Mucosa of descending colon (tissue), 3 donors: Measurements from ENCODE around the gene RNFT1. TPM values are rescaled to one million over a fixed set of nuclear protein-coding genes. Genes with fewer than 3 reads are reported as not detected.

ENCODE experiments used
- ATAC-seq: fragments of 200-7000 bp; cut with Tn5 transposase; one replicate; pipeline ENCODE4 v1.9.1; 2020; ENCODE audit warnings: mild to moderate bottlenecking, moderate library complexity
- DNase-seq, 3 donors: peaks; one replicate each; pipeline ENCODE4 v3.0.0-alpha.2; 2020
- H3K36me3 ChIP-seq: fragments of 200-600 bp; one replicate; pipeline ENCODE4 v1.8.0; 2021; ENCODE audit warnings: low read depth, mild to moderate bottlenecking
- H3K4me1 ChIP-seq: fragments of 200-600 bp; one replicate; pipeline ENCODE4 v1.8.0; 2021; ENCODE audit warnings: low read depth, mild to moderate bottlenecking
- H3K4me3 ChIP-seq: fragments of 200-600 bp; one replicate; pipeline ENCODE4 v1.8.0; 2021; ENCODE audit warnings: mild to moderate bottlenecking
- H3K9me3 ChIP-seq: fragments of 200-600 bp; one replicate; pipeline ENCODE4 v1.8.0; 2021; ENCODE audit warnings: mild to moderate bottlenecking
- intact Hi-C, 2 donors: fragments of 100-400 bp; cut with DNase I in 1 of 2; cut with micrococcal nuclease in 1 of 2; formaldehyde crosslinking; loops; one replicate each; pipeline versions ENCODE4 v1.11.0 to v1.11.1; 2022; cut with DNase I, micrococcal nuclease
- total RNA-seq, 3 donors: library from RNA; stranded (reverse); fragmentation: NEBNext Ultra II Directional in 2 of 3; extraction: Animal tissue kit (Norgen Biotek cat#: 25700) in 2 of 3; gene quantifications; one replicate each; pipeline versions ENCODE4 v1.2.1 to v1.2.4, GENCODE V29; 2021 to 2023
- TF ChIP-seq, protein P1 (sequence below): fragments of 200-600 bp; IDR thresholded peaks from one replicate; pipeline ENCODE4 v1.8.0; 2022; ENCODE audit warnings: antibody characterized with exemption, mild to moderate bottlenecking
- donor health status: DM: no; HTN: no; CAD: no; lungs with moderate emphysema.
- donor health status: DM: no; HTN: no; CAD: no.
- donor health status: DM: no; HTN: yes; CAD: no.

RNFT1 gene
- total RNA-seq, 3 donors from 2014 or later, result 21.5 to 32.3 (median 21.9) TPM

DNA sequence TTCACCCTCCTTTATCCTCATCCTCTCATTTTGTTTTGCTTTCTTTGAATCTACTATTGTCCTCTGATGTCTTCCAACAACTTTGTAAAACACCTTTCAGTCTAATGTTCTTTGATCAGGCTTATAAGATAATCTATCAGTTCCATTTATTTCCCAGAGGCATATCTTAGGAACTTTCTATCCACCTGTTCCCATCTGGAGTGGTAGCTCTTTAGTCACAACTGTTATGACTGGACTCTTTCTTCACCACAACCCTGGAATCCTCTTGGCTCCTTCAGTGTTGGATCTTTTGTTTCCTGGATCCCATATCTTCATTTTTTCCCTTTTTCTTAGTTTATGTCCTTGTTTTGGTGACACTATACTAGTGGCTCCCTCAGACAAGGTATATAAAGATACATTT, 48.1 kb downstream of the RNFT1 start:
- DNase-seq (no peak), ATAC-seq (no peak)
- H3K4me3 ChIP-seq, result no peak overlapping the region
- TF ChIP-seq, protein P1, sequence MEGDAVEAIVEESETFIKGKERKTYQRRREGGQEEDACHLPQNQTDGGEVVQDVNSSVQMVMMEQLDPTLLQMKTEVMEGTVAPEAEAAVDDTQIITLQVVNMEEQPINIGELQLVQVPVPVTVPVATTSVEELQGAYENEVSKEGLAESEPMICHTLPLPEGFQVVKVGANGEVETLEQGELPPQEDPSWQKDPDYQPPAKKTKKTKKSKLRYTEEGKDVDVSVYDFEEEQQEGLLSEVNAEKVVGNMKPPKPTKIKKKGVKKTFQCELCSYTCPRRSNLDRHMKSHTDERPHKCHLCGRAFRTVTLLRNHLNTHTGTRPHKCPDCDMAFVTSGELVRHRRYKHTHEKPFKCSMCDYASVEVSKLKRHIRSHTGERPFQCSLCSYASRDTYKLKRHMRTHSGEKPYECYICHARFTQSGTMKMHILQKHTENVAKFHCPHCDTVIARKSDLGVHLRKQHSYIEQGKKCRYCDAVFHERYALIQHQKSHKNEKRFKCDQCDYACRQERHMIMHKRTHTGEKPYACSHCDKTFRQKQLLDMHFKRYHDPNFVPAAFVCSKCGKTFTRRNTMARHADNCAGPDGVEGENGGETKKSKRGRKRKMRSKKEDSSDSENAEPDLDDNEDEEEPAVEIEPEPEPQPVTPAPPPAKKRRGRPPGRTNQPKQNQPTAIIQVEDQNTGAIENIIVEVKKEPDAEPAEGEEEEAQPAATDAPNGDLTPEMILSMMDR, result no peak
- peaks cover 14% of the 10 kb centered on the region for H3K36me3 ChIP-seq
- no peaks in the 10 kb centered on the region for H3K9me3 ChIP-seq
- intact Hi-C loops, result no loop called here
- H3K4me1 ChIP-seq, result no peaks in the 10 kb centered on the region

DNA sequence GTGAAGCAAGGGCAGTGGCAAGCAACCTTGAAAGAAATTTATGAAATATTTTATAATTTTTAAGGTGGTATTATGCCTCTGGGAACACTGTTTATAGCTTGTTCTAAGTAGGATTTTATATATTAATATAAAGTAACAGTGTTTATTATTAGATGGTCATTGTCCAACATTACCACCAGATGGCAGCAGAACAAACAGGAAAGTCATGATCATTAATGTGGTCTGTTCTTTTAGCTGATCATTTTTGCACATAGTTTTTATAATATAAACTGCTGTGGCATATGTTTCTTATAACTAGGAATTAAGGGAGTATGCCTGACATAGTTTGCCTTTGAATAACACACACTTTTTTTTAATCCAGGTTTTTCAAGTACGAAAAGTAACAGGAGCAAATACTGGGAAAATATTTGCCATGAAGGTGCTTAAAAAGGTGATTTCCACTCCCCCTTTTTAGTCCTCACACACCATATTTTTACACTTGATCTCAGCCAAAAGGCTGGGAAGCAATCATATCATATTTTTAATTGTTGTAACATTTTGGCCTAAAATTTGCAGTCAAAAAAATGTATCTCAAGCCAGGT, 50.2 kb downstream of the RNFT1 start:
- no peak for DNase-seq
- H3K36me3 ChIP-seq, result peaks cover 14% of the 10 kb centered on the region
- TF ChIP-seq, protein P1, result no peak
- ATAC-seq, result no peak
- H3K4me3 ChIP-seq, result no peak overlapping the region
- intact Hi-C loops, result no loop called here
- H3K9me3 ChIP-seq, result no peaks in the 10 kb centered on the region
- H3K4me1 ChIP-seq, result no peaks in the 10 kb centered on the region

DNA sequence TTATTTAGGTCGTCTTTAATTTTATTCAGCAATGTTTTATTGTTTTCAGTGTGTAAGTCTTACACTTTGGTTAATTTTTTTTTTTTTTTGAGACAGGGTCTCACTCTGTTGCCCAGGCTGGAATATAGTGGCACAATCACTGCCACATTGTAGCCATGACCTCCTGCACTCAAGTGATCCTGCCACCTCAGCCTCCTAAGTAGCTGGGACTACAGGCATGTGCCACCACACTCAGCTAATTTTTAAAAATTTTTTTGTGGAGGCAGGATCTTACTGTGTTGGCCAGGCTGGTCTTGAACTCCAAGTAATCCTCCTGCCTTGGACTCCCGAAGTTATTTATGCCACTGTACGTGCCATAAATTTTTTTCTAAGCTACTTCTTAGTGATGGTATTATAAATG, 57.1 kb downstream of the RNFT1 start:
- Histone ChIP-seq H3K36me3 (no peaks in the 10 kb centered on the region), H3K4me3 (no peak overlapping the region), H3K4me1 (no peaks in the 10 kb centered on the region), H3K9me3 (no peaks in the 10 kb centered on the region)
- ATAC-seq, result no peak
- TF ChIP-seq, protein P1, result no peak
- intact Hi-C loops, result no loop called here
- no peak for DNase-seq

DNA sequence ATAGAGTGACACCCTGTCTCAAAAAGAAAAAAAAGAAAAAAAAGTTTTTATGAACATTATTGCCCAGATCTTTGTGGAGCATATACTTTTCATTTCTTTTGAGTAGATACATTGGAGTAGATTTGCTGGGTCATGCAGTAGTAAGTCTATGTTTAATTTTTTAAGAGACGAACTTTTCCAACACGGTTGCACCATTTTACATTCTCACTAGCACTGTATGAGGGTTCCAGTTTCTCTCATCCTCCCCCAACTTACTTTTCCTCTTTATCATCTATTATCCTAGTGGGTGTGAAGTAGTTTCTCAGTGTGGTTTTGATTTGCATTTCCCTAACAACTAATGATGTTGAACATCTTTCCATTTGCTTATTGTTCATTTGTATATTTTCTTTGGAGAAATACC, 61.1 kb downstream of the RNFT1 start:
- TF ChIP-seq, protein P1, result no peak
- Histone ChIP-seq H3K4me3 (no peak overlapping the region), H3K36me3 (no peaks in the 10 kb centered on the region), H3K4me1 (no peaks in the 10 kb centered on the region), H3K9me3 (no peaks in the 10 kb centered on the region)
- ATAC-seq (no peak), DNase-seq (no peak)
- intact Hi-C loops, result no loop called here

Other genes with a start within 250 kb of the RNFT1 start
- 10 to 100 TPM in 1 of 3 donors, 1 to 10 TPM in 2; 6.1 to 11.4 (median 6.2) TPM for gene TUBD1, start 71.8 kb downstream of the RNFT1 start, total RNA-seq
- 10 to 100 TPM; 27.9 to 41.7 (median 30.6) TPM for gene RPS6KB1, start 71.6 kb downstream of the RNFT1 start, total RNA-seq
- 10 to 100 TPM in 2 of 3 donors, 1 to 10 TPM in 1; 8.7 to 23.2 (median 13.1) TPM for gene HEATR6, start 114.2 kb upstream of the RNFT1 start, total RNA-seq
- 100 to 1,000 TPM; 177 to 725 (median 673) TPM for gene CA4, start 185.2 kb upstream of the RNFT1 start, total RNA-seq